Activated effector memory CD4-positive, alpha-beta T cell treated with Interleukin-2 at 50 U/mL for 16 hours (primary cell): ENCODE measurements around the gene ZC3H7B.
"Not testable (repeated sequence)": the region's sequence is repeated elsewhere in the genome, so short reads cannot be mapped to it uniquely, and the experiment has no call there.

ENCODE experiments used
- DNase-seq: peaks from one replicate; pipeline ENCODE4 v3.0.0-alpha.2; 2020

ZC3H7B gene

DNA sequence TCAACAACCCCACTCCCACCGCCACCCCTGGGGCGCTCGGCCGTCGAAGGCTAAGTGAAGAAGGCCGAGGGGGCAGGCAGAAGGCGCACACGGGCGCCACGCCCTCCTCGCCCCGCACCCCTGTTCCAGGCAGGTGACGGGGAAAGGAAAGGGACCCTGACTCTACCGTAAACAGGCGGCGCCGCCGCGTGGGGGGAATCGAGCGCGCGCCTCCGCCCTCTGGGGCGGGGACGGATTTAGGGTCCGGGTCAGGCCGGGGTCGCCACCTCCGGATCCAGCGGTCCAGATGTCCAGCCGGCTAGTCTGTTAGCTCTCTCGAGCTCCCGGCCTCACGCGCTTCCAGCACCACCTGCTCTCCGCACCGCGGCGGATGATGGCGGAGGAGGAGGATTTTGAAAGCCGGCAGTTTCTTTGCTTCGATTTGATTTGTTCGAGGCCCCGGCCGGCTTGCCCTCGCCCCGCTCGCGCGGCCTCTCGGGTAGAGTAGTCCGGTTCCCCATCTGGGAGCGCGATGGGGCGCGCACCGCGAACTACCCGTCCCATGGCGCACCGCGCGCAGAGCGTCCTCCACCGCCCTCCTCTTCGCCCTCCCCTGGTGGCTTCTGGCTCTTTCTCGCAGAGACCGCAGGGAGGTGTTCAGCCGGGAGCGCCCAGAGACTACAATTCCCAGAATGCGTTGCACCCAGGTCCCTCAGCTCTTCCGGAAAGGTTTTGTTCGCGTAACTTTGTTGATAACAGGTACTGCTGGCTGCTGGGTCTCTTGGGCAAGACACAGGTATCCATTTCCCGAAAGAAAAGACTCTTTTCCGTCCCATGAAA is 15.3 kb upstream of the ZC3H7B start, which contains the start of gene RANGAP1:
TSS of gene RANGAP1 (minus strand) at position 368 of the 819 bp plus-strand sequence. CDS start 5,143 bp downstream, outside the sequence.
- DNase-seq, result peak; percentile 98

GRCh38 chr22:41286639-41287091 is 14.7 kb upstream of the ZC3H7B start:
- DNase-seq, result peak; percentile 35

DNA sequence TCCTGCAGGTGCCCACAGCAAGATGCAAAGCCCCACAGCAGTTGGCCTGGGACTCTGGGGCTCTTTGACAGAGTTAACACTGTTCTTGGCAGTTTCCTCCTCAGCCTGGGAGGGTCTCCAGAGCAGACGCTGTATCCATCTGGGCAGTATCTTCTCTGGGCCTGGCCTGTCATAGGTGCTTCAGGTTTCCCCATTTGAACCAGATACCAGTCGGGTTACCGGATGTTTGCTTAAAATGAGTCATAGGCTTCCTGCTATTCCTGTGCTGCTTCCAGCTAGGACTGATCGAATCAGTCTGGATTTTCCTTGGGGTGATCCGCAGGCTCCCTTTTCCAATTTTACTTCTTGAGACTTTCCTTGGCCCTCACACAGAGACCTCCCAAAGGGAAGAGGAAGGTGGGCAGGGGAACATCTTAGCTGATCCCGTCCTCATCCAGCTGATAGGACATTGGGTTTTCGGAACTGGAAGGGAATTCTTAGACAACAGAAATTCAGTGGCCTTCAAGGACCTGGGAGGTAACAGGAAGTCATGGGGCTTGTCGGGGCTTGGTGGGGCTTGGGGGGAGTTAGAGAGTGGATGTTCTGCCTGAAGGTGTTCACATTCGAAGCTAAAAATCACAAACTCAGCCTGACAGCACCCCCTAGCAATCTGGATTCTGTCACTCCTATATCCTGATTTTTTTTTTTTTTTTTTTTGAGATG is 12.9 kb upstream of the ZC3H7B start:
- DNase-seq, result no peak

DNA sequence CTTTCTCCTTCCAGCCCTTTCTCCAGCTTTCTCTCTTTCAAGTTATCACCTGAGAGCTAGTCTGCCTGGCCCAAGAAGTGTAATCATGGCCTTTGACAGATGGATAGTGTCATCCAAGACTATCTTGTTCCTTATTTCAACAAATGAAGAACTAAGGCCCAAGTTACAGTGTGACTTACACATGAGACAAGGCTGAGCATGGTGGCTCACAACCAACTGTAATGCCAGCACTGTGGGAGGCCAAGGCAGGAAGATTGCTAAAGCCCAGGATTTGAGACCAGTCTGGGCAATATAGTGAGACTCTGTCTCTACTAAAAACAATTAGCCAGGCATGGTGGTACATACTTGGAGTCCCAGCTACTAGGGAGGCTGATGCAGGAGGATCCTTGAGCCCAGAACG is 11.7 kb upstream of the ZC3H7B start:
- no peak for DNase-seq

DNA sequence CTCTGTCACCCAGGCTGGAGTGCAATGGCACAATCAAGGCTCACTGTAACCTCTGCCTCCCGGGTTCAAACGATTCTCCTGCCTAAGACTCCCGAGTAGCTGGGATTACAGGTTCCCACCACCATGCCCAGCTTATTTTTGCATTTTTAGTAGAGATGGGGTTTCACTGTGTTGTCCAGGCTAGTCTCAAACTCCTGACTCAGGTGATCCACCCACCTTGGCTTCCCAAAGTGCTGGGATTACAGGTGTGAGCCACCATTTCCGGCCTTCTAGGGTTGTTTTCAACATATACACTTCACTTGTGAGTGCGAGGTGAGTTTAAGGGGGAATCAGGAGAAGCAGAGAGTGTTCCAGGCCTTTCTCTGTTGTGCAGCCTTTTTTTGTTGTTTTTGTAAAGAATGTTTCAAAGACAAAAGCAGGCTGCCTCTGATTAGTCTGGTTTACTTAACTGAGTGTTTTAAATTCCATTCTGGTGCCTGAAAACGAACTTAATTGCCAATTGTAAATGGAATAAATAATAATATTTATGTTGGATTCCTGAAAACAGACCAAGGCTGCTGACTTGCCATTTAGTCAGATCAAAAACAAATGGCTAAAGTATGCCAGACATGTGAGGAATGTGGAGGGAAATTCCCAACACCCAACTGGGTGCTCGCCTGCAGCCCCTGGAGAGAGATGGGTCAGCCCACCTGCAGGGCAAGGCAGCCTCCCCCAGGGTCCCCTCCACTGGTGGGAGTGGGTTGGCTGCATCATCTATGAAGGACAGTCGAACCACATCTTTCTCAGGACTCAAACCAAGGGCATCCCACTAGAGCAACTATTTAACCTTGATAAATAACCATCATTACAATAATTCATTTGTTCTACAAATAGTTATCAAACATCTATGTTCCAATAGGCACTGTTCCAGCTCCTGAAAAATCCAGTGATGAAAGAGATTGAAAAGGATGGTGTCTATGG is 10.8 kb upstream of the ZC3H7B start:
- DNase-seq, result no peak

- not testable (repeated sequence) for DNase-seq
Observed at GRCh38 chr22:41294816-41295215, 6.5 kb upstream of the ZC3H7B start.

DNA sequence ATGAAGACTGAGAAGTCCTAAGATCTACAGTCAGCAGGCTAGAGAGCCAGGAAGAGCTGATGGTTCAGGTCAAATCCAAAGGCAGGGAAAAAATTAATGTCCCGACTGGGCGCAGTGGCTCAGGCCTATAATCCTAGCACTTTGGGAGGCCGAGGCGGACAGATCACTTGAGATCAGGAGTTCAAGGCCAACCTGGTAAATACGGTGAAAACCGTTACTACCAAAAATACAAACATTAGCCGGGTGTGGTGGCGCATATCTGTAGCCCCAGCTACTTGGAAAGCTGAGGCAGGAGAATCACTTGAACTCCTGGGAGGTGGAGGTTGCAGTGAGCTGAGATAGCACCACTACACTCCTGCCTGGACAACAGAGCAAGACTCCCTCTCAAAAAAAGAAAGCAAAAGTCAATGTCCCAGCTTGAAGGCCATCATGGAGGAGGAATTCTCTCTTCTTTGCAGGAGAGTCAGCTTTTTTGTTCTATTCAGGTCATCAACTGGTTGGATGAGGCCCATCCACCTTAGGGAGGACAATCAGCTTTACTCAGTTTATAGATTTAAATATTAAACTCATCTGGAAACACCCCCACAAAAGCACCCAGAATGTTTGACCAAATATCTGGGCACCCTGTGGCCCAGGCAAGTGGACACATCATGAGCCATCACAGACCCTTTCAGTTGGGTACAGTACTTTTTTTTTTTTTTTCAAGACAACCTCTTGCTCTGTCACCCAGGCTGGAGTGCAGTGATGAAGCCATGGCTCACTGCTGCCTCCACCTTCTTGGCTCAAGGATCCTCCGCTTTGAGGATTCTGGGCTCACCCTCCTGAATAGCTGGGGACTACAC is 4.3 kb upstream of the ZC3H7B start:
- DNase-seq, result no peak

GRCh38 chr22:41300661-41301060 is 664 bp upstream of the ZC3H7B start:
- no peak for DNase-seq

- DNase-seq, result no peak
Observed at GRCh38 chr22:41302021-41302767, 869 bp downstream of the ZC3H7B start.

DNA sequence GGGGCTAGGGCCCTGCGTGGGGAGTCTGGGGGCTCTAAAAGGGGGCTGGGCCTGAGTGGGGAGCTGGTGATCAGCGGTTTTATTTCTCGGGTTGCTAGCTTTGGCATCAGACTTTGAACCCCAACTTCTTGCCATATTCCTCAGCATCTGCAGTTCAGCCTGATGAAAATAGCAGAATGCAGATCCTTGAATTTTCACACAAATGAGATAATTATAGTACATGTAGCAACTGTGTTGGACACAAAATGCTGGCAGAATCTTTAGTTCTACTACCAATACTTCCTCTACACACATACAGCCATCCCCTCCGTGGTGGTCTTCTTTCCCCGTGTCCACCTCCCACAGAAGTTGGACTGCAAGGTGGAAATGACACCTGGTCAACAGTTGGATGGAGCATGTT is 1.5 kb downstream of the ZC3H7B start:
- no peak for DNase-seq

- no peak for DNase-seq
Observed at GRCh38 chr22:41305646-41306045, 4.3 kb downstream of the ZC3H7B start.

GRCh38 chr22:41308054-41308453 is 6.7 kb downstream of the ZC3H7B start:
- no peak for DNase-seq

- no peak for DNase-seq
Observed at GRCh38 chr22:41308544-41308947, 7.2 kb downstream of the ZC3H7B start.

DNA sequence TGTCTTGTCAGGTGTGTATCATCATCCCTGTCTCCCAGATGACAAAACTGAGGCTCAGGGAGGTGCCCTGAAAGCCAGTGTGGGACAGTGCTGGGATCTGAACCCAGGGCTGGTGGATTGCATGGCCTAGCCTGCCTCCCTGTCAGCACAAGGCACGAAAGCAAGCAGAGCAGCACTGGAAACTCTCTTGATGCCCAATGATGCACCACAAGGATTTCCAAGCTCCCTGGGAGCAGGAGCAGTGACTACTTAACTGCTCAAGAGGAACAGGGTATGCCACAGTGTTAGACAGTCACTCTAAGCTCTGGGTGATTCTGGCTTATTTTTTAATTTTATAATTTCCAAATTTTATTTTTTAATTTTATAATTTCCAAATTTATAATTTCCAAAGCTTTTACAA is 9.0 kb downstream of the ZC3H7B start:
- no peak for DNase-seq

DNA sequence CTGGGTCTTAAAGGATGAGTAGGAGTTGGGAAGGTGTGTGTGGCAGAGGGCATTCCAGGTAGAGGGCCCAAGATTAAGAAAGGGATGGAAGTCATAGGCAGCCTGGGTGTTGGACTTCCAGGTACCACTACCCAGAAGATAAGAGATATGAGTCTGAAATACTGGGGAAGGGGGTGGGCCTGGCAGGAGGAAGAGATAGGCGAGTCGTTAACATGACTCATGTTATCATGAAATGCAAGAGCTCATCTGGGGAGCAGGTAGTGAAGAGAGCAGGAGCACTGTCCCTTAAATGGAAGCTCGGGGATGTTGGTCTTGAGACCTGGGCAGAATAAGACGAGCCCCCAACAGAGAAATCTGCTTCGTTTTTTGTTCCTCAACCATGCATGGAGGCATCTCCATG is 10.2 kb downstream of the ZC3H7B start:
- no peak for DNase-seq

GRCh38 chr22:41314821-41315220 is 13.5 kb downstream of the ZC3H7B start:
- no peak for DNase-seq

DNA sequence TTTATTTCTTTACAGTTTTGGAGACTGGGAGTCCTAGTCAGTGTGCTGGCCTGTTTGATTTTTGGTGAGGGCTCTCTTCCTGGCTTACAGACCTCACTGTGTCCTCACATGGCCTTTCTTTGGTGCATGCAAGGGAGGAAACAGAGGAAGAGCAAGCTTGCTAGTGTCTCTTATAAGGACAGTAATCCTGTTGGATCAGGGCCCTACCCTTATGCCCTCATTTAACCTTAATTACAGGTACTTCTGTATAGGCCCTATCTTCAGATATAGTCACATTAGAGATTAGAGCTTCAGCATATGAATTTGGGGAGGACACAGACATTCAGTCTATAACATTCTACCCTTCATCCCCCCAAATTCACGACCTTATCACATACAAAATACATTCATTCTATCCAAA is 14.3 kb downstream of the ZC3H7B start:
- DNase-seq, result no peak

- DNase-seq, result no peak
Observed at GRCh38 chr22:41320416-41321240, 19.3 kb downstream of the ZC3H7B start.

GRCh38 chr22:41324821-41325528 is 23.6 kb downstream of the ZC3H7B start:
- no peak for DNase-seq

DNA sequence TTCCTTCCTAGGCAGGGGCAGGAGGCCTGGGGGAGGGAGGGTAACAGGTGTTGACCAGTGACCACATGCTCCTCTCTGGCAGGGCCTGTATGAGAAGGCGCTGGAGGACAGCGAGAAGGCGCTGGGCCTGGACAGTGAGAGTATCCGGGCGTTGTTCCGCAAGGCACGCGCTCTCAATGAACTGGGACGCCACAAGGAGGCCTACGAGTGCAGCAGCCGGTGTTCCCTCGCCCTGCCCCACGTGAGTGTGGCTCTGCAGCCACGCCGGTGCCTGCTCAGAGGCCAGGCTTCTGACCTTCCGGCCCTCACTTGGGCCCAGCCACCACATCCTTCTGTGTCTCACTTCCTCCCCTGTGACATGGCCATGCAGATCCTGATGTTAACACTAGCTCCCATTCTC is 25.8 kb downstream of the ZC3H7B start:
- DNase-seq, result no peak
